COR-L47 (cell line): Measurements from ENCODE around the gene TTLL10.
"Not testable (repeated sequence)": the region's sequence is repeated elsewhere in the genome, so short reads cannot be mapped to it uniquely, and the experiment has no call there.

Experiments used
- DNase-seq: peaks from one replicate; lab custom pipeline; 2025; lab: John Stamatoyannopoulos, UW

Gene TTLL10

DNA sequence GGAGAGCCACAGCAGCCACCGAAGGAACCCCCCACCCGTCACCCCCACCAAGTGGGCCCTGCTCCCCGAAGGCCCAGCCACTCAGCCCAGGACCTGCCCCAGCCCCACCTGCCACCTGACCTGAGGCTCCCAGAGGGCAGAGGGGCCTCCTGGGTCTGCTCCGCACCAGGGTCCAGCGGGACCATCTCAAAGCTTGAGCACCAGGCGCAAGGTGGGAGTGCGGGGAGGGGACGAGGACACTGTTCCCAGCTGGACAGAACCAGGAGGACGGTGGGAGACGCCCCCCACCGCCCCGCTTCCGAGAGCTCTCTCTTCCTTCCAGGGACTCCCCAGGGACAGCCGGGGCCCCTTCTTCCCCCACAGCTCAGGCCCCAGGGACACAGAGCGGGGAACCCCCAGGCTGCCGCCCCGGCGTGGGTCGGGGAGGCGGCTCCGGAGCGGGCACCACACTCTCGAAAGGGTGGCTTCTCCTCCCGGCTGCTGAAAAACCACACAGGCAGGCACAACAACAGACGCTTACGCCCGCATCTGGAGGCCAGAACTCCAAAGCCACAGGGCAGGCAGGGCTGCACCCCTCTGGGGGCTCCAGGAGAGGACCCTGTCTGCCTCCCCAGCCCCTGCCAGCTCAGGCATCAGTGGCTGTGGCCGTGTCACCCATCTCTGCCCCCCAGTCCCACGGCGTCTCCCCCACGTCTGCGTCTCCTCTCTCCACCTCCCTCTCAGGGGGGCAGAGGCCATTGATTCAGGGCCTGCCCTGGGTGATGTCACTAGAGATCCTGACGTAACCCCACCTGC, 1.9 kb upstream of the TTLL10 start:
- no peak for DNase-seq

DNA sequence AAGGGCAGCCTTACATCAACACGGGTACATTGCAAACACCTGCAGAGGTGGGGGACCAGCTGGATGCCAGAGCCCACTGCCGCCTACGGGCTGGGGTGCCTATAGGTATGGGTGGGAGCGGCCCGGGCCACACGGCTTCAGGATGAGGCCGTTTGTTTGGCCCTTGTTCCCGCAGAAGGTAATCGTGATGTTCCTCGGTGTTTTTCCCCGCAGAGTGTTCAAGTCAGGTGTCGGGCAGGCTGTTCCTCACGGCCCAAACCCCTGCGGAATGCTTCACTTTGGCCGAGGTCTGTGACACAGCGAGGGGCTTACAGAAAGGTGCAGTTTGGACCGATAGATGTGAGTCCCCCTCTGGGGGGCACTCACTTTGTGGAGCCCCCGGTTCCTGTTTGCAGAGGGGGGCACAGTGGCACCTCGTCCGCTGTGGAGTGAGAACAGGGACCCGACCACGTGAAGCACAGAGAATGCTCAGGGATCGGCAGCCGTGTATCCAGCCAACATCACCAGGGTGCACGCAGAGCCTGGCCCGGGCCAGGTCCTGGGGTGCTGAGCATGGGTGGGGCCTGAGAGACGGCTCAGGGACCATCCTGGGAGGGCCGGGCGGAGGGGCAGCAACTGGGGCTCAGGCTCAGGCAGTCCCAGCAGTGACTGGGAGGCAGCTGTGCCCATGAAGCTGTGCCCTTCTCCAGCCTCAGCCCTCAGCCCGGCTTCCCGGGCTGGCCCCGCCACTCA, 453 bp upstream of the TTLL10 start:
- no peak for DNase-seq

DNA sequence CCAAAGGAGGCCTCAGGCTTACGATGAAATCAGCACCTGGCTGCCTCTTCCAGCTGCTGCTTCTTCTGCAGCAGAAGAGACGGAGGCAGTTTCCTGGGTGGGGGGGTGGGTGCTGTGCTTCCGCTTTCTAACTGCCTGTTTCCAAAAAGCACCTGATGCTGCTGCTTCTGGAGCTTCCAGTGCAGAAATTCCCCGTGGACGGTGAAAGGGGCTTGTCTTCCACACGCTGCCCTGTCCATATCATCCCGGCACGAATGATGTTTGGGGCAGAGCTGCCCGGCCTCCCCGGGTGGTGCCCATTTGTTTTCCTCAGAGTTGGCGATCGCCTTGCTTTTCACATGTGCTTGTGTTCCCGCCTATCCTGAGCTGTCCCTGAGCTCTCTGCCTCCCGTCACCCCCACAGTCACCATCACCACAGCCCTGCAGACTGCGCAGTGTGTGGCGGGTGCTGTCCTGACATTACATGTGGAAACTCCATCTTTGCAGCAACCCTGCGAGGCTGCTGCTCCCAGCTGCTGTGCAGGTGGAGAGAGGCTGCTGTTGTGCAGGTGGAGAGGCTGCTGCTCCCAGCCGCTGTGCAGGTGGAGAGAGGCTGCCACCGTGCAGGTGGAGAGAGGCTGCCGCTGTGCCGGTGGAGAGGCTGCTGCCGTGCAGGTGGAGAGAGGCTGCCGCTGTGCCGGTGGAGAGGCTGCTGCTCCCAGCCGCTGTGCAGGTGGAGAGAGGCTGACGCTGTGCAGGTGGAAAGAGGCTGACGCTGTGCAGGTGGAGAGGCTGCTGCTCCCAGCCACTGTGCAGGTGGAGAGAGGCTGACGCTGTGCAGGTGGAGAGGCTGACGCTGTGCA, 1.8 kb downstream of the TTLL10 start:
- no peak for DNase-seq

DNA sequence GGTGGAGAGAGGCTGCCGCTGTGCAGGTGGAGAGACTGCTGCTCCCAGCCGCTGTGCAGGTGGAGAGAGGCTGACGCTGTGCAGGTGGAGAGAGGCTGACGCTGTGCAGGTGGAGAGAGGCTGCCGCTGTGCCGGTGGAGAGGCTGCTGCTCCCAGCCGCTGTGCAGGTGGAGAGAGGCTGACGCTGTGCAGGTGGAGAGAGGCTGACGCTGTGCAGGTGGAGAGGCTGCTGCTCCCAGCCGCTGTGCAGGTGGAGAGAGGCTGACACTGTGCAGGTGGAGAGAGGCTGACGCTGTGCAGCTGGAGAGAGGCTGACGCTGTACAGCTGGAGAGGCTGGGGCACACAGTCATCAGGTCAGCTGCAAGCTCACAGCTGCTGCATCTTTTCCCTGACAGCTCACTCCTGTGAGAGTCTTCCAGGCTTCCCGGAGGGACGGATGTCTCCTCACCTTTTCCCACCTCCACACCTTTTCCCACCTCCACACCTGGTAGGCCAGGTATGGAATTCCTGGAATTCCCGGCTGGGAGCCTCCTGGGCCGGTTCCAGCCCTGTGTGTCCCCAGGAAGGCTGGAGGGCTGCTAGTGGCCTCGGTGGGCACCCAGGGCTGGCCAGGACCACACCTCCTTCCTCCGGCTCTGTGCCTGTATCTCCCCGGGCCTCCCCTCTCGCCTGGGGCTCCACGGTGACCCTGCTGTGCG, 2.5 kb downstream of the TTLL10 start:
- DNase-seq = not testable (repeated sequence)

DNA sequence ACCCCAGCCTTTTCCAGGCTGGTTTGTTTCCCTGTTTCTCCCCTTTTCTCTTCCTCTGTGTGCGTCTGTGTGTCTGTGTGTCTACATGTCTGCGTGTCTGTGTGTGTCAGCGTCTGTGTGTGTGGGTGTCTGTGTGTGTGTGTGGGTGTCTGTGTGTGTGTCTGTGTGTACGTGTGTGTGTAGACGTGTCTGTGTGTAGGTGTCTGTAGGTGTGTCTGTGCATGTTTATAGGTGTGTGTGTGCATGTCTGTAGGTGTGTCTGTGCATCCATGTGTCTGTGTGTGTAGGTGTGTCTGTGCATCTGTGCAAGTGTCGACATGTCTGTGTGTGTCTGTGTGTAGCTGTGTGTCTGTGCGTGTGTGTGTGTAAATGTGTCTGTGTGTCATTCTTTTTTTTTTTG, 3.3 kb downstream of the TTLL10 start:
- DNase-seq = no peak

DNA sequence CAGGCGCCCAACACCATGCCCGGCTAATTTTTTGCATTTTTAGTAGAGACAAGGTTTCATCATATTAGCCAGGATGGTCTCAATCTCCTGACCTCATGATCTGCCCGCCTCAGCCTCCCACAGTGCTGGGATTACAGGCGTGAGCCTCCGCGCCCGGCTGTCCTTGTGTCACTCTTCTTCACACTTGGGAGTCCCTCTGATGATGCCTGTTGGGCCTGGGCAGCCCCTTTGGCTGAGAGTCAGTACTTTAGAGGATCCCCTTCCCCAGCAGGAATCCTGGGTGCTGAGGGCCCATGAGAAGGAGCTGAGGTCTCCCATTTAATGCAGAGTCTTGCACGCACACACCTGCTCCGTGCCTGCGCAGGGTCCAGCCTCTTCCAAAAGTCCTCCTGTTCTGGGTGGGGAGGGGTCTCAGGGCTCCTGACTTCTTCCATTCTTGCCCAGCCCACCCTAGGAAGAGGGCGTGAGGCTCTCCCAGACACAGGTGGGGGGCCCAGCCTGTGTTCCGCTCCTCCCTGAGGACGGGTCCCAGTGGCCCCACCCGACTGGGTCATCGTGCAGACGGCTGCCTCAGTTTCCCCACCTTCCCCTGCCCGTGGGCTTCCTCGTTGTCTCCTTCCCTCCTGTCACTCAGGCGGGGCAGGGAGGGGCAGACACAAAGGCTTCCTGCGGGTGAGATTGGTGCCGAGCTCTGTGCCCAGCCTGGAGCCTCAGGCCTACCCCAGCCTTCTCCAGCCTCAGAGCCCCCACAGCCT, 3.9 kb downstream of the TTLL10 start:
- DNase-seq = no peak

DNA sequence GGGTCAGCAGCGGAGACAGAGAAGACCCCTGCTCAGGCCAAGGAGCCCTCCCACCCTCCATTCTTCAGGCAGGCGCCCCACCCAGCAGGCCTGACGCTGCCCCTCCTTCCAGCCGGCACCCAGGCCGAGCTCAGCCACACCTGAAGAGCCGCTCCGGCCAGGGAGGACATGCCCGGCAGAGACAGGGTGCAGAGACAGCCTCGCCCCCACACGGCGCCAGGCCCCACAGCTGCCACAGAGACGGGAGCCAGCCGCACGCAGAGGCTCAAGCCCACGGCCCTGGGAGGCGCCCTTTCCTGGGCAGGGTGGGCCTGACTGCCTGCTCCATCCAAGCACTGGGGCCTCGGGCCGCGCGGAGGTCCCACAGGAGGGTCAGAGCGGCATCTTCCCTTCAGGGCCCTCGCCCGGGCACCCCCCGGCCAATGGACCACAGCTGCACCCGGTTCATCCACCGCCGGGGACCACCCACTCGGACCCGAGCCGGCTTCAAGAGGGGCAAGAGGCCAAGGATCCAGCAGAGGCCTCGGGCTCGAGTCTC, 5.2 kb downstream of the TTLL10 start:
- no peak for DNase-seq

DNA sequence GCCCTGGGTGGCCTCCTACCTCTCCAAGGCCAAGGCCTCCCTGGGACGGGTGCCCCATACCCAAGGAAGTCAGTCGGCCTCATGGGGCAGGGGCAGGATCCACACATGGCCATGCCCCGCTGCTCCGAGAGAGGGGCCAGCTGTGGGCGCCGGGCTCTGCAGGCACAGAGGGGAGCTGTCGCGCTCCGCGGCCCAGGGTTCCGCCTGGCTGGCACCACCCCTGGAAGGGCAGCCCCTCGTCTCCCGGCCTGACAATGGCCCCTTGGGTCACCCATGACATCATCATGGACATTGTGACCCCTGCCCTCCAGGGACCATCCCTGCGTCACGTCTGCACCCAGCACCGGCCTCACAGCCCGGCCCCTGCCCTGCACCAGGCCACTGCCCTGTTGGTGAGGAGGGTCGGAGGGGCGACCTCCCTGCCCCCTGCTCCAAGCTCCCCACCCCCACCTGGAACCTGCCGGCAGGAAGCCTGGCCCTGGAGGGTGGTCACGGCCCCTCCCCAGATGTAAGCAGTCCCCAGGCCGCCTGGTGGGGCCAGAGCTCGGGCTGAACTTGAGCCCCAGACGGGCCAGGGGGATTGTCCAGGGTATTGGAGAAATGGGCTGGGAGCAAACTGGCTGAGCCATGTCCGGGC, 5.8 kb downstream of the TTLL10 start:
- DNase-seq = no peak

DNA sequence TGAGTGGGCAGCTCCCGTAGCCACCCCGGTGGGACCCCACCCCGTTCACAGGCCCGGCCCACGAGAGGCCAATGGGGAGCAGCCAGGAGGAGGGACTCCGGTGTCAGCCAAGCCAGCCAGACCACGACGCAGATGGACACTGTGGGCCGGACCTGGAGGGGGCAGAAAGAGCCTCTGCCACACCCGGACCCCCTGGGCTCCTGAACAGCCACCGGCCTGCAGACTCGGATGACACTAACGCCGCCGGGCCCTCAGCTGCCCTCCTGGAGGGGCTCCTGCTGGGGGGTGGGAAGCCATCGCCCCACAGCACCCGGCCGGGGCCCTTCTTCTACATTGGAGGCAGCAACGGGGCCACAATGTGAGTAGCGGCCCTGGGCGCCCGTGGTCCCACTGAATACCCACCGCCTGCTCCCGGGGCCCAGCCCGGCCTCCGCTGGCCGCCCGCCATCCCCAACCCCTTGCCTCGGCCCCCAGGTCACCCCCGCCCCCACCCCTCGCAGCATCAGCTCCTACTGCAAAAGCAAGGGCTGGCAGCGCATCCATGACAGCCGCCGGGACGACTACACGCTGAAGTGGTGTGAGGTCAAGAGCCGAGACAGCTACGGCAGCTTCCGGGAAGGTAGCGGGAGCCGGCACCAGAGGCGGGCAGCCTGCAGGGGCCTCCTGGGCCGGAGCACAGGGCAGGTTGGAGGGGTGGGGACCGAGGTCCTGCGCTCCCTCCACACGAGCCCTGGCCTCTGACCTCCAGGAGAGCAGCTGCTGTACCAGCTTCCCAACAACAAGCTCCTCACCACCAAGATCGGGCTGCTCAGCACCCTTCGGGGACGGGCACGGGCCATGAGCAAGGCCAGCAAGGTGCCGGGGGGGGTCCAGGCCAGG, 6.5 kb downstream of the TTLL10 start:
- no peak for DNase-seq

DNA sequence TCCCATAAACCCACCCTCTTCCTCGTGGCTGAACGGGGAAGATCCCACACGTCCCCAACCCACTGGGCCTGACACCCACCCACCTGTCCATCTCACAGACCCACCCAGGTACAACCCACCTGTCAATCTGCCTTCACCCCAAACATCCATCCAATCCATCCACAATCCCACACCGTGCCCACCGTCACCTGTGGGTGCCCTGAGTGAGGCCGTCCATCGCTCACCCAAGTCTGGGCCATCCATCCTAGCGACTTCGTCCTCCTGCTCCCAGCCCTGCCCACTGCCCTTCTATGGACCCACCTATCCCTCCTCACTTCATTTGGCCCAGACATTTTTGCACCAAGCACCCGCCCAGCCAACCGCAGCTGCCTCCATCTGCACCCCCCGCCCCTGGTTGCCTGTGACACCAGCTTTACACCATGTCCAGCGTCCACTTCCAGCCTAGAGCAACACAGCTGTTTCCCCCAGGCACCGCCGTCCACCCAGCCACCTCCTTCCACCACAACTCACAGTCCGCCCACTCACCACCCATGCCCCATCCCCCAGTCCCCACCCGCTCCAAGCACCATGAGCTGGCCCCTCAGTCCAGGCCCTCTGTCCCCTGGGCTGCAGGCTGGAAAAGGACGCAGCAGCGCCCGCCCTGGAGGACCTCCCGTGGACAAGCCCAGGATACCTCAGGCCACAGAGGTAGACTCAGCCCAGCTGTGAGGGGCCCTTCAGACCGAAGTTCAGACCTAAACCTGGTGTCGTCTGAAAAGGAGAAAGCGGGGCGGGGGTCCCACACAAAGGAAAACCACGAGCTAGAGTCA, 7.7 kb downstream of the TTLL10 start:
- no peak for DNase-seq

DNA sequence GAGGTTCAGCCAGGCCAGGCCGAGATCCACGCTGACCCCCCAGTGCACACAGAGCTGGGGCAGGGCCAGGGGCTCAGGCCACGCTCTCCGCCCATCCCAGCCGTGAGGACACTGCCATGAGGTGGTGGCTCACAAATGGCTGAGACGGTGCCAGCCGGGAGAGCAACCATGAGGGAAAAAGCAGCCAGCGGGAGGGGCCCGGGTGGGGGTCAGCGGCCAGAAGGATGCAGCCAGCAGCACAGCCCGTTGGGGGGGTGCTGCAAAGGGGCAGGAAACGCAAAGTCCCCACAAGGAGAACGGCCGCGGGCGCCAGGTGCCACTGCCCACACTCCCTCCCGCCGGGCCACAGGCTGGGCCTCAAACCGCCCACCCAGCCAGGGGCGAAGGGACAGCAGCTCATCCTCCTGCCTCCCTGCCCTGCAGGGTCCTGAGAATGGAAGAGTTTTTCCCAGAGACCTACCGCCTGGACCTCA, 8.3 kb downstream of the TTLL10 start:
- DNase-seq = no peak

DNA sequence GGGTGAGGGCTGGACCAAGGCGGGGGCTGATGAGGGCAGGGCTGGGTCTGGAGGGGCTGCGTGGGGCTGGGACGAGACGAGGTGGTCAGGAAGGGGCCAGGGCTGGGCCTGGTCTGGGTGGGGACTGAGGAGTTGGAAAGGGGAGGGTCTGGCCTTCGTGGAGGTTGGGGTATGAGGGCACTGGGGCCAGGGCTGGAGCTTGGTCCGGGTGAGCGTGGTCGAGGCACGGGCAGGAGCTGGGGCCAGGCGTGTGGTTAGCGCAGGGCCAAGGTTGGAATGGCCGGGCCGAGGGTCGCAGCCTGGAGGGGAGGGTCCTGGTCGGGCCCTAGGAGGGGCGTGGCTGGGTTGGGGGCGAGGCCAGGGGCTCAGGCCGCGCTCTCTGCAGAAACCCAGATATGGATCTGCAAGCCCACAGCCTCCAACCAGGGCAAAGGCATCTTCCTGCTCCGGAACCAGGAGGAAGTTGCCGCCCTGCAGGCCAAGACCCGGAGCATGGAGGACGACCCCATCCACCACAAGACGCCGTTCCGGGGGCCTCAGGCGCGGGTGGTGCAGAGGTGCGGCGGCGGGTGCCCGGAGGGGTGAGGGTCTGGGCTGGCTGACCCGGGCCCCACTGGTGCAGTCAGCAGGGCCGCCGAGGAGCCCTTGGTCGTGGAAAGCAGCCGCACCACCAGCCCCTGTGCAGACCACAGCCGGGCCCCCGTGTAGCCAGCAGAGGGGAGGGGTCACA, 9.0 kb downstream of the TTLL10 start:
- DNase-seq = no peak

DNA sequence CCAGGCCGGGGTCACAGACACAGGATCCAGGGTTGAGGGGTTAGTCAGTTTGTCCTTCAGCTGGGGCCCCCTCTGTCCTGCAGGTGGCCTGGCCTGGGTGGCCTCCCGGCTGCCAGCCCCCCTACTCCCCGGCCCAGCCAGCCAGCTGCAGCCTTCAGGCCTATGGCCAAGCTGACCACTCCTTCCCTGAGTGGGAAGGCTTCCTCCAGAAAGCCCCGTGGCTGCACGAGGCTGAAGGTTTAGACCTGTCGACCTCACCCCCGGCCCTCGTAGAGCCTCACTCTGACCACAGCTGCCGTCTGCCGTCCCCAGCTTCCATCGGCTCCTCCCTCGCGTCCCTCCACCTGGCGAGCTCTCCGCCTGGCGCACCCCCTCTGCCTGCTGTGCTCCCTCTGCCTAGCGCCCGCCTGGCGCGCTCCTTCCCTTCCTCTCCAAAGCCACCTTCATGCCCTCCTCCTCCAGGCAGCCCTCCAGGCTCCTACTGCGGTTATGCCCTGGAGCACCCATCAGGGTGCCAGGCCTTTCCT, 9.6 kb downstream of the TTLL10 start:
- no peak for DNase-seq

DNA sequence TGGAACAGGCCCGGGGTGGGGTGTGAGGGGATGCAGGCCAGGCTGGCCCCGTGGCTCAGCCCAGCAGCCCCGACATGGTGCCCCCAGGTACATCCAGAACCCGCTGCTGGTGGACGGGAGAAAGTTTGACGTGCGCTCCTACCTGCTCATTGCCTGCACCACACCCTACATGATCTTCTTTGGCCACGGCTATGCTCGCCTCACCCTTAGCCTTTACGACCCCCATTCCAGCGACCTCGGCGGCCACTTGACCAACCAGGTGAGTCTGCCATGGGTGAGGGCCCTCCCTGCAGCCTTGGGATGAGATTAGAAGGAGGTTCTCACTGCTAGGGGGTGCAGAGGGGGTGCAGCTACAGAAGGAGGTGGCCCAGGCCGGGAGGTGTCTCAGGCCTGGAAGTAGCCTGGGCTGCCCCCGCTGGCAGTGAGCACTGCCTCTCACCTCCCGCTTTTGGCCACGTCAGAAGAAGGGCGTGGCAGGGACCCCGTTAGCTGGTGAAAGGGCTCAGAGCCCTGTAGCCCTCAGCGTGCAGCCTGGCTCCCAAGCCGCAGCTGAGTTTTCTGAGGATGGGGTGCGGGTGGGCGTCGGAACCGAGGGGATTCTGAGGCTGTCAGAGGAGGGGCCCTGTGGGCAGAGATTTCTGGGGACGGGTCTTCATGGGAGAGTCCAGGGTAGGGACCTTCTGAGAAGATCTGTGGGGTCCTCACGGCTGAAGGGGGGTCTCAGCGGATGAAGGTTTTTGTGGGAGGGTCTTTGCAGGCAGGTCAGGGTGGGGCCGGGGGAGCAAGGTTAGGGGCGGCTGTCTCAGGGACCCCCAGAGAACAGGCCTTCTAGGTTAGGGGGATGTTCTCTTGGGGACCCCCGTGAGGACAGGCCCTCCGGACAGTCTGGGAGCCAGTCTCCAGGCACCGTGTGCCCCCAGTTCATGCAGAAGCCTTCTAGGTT, 10.4 kb downstream of the TTLL10 start:
- no peak for DNase-seq

DNA sequence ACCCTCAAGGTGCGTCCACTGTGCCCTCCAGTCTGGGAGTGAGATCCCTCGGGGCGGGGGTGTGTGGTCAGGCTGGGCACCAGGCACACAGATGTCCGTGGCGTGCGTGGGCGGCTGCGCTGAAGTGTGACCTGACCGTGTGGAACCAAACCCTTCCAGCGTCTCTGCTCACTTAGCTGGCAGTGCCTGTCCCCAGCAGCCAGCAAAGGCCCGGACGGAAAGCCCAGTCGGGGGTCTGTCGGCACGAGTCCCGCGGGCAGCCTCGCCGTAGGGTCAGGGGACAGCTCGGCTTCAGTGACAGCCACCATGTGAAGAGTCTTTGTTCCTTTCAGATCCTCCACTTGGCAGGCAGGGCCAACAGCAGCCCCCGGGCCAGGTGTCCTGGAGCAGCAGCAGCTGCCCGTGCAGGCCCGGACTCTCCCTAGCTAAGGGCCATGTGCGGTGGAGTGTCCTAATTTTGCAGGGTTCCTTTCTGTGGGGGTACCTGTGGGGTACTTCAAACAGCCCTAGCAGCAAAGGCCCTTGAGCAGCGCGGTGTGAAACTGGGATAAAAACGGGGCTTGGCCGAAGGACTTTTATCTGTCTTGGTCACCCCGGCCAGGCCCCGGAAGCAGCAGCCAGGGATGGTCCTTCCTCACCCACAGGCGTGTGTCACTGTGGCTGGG, 11.6 kb downstream of the TTLL10 start:
- DNase-seq = no peak

DNA sequence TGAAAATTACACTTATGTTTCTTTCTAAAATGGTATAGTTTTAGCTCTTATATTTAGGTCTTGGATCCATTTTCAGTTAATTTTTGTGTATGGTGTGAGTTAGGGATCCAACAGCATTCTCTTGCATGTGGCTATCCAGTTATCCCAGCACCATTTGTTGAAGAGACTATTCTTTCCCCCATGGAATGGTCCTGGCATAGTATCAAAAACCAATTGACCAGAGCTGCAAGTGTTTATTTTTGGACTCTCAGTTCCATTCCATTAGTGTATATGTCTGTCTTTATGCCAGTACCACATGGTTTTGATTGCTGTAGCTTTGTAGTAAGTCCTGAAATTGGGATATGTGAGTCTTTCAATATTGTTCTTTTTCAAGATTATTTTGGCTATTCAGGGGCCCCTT, 14.3 kb downstream of the TTLL10 start:
- DNase-seq = no peak
